Occipital lobe (tissue), 2 donors: Measurements from ENCODE around the gene RHBDD1. TPM values are rescaled to one million over a fixed set of nuclear protein-coding genes. Genes with fewer than 3 reads are reported as not detected.

ENCODE experiments used
- DNase-seq: peaks from one replicate; lab custom pipeline; 2025; lab: John Stamatoyannopoulos, UW
- total RNA-seq: library from RNA; depleted of rRNA; stranded (reverse); fragments of >200 nt; gene quantifications from one replicate; pipeline ENCODE4 v1.2.3, GENCODE V29; 2014

Gene RHBDD1
- total RNA-seq, 1 donor from 2014 or later = 89.4 TPM

DNA sequence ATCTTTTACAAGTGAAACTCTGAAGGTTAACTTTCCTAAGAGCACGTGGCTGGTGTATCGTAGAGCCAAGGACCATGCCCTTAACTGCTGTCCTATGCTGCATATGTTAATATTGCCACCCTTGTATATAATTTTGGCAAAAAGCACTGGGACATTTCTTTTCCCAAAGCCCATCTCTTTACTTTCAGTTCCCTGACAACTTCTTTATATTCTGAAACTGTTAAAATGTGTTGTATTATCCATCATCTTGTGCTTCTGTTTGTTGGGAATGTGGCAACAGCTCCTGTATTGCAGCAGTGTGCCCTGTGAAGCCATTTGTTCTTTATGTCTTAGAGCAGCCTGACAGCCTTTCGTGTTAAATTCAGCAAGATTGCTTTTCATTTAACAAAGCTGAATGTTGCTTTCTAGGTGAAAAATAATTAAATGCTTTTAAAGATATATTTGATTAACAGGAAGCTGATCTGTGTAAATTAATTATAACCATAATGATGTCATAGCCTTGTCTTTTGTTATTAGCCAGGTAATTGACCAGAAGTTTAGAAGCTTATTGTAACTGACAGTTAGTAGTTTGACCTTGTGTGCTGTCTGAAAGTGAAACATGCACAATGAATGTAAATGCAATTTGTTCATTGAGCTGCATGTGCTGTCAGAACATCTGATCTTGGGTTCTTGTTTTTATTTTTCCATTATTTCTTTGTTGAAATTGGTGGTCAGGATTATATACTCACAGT is 9.7 kb downstream of the RHBDD1 start:
- DNase-seq = no peak

DNA sequence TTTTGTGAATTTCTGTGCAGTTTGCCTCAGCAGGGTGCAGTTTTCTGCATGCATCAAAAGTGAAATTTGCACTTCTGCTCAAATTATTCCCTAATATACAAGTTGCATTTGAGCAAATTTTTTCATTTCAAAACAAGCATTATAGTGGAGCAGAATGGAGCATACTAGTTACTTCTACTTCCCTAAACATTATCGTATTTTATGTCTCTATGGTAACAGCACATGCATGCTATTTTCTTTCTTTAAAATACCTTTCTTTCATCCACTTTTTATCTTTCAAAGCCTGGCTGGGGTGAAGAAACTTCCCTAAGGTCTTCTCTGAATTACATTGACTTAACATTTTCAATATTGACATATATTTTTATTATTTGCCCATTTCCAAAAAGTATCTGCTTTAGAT is 11.2 kb downstream of the RHBDD1 start:
- DNase-seq = no peak

DNA sequence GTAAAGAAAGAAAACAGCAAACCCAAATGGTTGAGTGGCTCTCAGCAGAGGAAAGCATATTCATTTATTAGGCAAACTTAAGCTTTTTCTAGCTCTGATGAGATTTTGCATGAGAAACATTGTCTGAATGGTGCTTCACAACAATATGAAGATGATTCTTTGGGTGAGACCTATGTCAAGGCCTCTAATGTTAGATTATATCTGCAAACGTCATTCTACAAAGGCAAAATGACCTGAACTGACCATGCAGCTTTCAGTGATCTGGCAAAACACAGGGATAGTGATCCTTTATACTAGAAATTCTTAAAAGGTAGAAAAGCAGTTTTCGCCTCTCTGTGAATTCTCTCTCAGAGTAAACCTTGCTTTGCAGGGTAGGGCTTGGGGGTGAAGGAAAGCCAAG is 11.7 kb downstream of the RHBDD1 start:
- no peak for DNase-seq

DNA sequence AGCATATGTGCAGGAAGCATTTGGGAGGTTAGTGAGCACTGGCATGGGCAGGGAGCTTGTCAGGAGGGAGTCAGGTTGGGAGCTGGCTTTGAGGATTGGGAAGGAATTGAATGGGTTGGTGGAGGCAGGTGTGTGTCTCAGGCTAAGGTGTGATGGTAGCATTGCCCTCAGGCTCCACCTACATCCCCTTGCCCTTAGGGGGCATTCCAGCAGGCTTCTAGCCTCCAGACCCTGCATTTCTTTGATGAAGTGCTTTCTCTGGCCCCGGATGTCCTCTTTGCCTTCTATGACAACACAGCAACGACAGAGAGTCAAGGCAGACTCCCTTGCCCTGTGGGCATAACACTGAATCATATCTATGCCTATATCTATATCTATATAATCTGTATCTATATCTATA is 13.5 kb downstream of the RHBDD1 start:
- no peak for DNase-seq

DNA sequence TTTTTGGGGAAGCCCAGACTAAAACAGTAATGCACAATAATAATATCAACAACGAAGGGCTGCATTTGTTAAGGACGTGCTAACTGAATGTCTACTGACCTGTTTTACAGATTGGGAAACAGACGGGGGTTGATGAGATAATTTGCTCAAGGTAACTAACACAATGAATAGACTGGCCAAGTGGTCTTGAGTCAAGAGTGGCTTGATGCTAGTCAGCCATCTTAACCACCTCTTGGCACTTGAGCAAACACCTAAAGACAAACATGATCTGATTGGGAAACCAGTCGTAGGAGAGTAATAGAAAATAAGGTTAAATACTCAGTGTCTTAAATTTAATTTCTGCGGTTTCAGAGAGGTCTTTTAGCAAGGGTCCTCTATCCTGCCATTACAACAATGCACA is 14.2 kb downstream of the RHBDD1 start:
- DNase-seq = no peak

DNA sequence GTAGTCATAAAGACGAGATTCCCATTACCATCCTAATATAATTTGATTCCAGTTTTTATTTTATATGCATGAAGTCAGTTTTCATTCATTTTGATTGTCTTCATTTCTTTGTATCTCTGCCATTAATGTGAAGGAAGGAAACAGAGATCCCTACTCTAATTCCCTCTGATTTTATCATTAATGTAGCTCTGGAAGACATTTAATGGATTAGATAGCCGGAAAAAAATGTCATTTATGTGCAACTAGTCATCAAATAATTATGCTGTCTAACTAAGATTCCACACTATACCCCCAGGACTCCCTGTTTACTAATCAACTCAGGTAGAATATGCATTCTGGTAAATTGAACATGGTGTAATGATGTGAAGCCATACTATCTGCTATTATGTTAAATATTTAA is 19.9 kb downstream of the RHBDD1 start:
- DNase-seq = no peak

DNA sequence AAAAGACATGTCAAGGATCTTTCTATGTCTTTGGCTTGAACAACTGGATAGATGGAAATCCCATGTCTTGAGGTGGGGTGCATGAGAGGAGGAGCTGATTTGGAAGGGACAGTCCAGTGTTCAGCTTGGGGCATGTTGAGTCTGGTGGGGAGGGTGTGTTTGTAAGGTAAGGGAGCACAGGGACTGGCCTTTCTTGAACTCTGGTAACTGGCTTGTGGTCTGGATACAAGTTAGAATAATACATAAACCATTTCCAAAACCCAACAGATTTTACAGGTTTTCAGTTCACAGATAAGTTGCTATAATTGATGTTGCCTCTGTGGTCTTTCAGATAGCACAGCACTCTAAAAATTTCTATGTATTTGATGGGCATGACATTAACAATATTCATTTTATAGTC is 24.2 kb downstream of the RHBDD1 start:
- no peak for DNase-seq

DNA sequence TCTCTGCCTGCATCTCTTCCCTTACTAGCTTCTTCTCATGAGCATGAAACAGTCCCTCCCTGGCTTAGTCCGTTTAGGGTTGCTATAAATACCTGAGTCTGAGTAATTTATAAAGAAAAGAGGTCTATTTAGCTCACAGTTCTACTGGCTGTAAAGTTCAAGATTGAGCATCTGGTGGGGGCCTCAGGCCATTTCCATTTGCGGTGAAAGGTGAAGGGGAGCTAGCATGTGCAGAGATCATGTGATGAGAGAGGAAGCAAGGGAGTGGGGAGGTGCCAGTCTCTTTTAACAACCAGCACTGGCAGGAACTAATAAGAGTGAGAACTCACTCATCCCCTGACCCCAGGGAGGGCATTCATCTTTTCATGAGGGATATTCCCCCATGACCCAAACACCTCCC is 26.8 kb downstream of the RHBDD1 start:
- DNase-seq = no peak

DNA sequence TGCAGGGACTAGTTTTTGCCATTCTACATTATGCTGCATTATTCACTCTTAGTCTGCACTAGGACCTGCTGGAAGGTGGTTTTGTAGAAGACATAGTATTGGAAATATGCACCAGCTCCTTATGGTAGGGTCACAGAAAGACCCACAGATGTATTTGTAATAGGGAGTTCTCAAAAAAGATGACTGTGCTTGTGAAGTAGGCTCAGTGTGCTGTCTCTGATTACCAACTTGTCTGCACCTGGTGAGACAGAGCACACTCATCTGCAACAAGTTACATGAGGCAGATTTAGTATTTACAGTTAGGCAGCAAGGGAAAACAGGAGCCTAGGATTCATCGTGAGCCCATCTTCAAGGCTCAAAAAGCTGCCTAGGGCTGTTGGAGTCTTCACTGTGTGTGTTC is 29.4 kb downstream of the RHBDD1 start:
- no peak for DNase-seq

DNA sequence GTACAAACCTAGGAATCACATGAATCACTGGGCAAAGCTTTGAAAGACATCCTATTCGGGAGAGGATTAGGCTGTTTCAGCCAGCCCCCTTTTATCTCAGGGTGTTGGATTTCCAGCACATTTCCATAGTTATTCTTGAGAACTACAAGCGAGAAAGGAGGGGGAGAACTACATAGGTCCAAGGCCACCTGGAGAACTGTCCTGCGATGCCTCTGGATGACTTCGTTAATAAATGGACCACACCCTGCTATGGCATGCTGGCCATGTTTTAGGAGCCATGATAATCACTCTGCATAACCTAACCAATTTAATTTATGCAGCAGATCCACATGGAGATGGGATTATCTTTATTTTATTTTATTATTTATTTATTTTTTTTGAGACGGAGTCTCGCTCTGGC is 29.9 kb downstream of the RHBDD1 start:
- DNase-seq = no peak

DNA sequence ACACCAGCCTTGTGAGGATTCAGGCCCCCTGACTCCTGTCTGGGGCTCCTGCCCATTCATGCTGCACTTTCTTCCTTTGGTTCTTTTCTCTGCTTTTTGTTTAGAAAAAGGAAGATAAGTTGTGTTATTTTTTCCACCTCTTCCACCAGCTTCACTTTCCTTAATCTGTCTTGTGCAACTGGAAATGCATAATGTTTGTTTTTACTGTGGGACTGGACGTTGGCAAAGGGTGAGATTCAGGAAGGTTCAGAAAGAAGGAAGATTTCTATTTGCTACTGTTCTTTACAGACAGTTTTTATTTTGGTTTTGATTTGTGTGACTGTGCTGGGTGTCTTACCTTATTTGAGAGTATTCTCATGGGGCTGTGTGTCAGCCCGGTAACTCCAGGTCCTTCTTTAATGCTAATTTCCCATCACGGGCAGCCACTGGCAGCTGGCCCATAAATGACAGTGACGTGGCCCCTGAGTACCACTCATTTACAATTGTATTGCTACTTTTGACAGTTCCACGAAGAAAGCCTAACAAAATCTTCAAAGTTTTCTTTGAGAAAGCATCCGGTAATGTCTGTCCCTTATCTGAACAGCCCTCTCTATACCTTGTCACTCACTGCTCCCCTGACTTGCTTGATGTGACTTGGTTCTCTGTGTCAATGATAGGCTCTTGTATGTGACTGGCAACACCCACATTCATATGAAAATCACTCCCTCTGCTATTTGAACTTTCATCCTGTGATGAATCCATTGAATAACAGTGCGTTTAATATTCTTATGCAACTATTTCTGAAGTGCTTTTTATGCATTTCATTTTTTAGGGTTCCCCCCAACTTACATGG is 32.7 kb downstream of the RHBDD1 start:
- DNase-seq = no peak

DNA sequence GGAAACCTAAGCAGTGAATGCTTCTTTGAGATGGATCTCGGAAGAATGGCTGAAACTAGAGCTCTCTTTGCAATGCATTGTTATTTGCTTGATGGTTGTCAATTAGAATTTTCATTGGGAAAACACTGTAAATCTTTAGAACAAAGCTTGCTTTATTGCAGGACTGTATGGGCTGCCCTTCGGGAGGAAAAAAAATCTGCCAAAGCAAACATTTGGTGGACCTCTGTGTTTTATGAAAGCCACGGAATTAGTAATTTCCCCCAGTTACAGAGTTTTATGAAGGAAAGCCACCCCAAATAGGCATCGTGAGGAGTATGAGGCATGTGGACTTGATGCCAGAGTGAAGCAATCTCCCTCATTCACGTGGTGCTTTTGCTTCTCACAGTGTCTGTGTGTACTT is 33.5 kb downstream of the RHBDD1 start:
- no peak for DNase-seq

DNA sequence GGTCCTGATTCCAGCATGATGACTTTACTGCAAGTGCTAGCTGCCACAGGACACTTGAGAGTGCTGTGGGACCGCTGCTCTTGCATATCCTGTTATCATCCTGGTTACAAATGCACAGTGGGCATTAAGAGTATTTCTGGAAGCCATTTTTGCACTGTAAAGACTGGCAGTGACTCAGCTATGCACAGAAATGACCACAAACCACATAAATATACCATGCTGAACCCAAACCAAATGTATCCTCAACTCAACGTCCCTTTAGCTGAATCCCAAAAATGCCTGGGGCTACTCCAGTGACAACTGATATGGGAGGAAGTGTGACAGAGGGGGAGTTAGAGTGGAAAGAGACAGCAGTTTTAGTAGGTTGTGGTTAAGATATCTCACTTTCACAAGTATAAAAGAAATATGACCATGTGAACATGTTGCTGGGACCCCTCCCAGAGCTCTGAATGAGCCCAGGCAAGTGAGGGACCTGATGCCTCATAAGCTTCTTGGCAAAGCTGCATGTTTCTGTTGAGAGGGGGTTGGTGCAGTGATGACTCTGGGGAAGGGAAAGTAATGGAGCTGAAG is 37.3 kb downstream of the RHBDD1 start:
- no peak for DNase-seq

DNA sequence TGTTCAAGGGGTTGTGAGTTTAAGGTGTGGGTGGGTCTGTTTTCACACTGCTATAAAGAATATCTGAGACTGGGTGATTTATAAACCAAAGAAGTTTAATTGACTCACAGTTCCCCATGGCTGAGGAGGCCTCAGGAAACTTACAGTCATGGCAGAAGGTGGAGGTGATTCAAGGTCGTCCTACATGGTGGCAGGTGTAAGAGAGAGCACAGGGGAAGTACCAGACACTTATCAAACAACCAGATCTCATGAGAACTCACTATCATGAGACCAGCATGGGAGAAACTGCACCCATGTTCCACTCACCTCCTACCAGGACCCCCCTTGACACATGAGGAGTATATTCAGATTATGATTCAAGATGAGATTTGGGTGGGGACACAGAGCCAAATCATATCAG is 38.0 kb downstream of the RHBDD1 start:
- DNase-seq = no peak

DNA sequence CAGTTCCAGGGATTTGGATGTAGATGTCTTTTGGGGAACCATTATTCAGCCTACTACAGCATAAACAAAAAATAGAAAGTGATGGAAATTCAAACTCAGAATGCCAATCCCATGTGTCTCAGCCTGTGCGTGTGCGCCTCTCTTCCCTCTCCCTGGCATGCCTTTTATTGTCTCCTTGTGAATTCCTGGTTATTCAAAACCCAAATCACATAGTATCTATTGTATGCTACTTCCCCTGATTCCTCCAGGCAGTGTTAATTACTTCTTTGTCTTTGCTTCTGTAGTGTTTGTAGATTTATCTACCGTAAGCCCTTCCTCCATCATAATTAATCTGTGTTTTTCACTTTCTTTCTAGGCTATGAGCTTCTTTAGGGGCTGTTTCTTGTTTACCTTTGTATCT is 38.9 kb downstream of the RHBDD1 start:
- DNase-seq = no peak

DNA sequence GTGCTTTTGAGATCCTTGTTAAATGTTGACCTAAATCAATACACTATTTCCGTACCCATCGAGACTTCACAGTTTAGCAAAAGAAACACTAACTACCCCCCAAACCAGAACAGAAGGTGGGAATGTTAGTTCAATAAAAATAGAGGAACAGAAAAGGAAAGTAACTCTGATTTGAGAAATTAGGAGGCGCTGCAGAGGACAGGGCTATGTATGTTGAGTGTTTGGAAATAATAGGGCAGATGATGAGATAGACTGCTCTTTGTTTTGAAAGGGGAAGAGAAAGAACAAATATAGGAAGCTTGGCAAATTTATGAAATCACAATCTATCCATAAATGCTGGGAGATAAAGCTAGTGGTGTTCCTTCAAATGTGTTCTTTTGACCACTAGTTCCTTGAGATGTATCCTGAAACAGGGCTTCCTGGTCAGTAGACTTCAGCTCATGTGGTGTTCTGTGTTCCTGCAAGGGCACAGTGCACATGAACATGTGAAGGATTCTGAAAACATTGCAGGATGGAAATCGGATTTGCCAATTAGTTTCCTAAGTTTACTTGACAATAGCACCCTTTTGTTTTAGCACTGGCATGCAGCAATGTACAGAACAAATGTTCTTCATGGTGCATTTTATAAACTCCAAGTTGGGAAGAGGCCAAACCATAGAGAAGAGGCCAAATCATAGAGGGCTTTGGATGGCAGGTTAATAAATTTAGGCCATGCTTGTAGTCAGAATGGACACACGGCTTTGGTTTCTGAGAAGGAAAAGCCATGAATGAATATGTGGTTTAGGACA is 39.8 kb downstream of the RHBDD1 start:
- DNase-seq = no peak

DNA sequence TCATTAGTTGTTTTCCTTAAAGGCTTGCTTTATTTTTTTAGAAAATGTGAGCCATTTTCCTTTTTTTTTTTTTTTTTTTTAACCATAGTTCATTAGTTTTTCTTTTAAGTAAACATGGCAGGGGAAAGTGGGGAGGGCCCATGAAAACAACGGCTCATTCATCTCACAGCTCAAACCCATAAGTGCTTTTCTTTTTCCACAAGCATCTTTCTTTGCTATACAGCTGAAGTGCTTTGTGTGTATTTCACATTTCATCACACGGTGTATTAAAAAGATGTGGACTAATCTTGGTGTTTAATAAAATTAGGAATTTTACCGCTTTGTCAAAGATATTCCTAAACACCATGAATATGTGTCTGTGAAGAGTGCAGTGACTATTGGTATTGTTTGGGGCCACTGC is 41.6 kb downstream of the RHBDD1 start:
- no peak for DNase-seq

DNA sequence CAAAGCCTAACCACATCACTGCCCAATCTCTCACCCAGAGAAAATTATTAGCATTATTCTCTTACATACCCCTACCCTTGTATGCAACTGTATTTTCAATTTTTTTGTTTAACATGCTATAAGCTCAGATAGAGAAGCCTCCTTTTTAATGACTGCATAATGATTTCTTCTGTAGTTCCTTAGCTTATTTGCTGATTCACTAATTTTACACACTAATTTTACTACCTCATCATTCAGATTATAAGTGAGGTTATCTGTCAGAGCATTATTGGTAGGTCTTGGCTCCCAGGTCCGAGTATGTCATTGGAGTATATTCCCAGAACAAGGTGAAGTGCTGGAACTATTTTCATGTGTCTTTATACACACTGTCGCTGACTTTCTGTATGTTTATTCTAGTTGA is 45.4 kb downstream of the RHBDD1 start:
- no peak for DNase-seq

DNA sequence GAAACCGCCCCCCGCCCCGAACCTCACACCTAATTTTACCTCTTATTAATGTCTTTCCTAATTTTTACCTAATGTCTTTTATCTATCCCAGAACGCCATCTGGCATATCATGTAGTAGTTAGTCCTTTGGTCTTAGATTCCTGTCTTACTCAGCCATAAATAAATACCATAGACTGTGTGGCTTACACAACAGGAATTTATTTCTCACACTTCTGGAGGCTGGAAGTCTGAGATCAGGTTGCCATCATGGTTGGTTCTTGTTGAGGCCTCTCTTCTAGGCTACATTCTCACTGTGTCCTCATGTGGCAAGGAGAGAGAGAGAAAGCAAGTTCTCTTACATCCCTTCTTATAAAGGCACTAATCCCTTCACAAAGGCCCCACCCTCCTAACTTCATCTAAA is 46.8 kb downstream of the RHBDD1 start:
- no peak for DNase-seq

DNA sequence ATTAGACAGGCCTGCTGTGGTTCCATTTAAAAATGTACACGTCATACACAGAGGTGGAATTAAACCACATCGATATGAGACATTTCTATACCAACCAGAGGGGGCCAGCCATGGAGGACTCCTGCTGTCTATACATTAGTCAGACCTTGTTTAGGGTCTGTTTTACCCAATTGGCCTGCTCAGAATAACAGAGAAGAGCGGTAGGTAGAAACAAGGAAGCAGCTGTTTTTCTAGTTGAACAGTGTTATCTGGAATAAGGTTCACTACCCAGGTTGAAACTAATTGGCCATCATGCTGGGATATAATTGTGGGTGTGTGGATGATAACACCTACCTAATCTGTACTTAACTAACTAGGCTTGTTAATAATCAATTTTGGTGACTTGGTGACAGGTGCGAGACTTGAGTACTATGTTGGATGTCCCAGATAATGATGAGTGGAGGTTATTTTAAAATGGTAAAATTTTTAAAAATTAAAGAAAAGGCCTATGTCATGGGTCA is 47.5 kb downstream of the RHBDD1 start:
- no peak for DNase-seq

DNA sequence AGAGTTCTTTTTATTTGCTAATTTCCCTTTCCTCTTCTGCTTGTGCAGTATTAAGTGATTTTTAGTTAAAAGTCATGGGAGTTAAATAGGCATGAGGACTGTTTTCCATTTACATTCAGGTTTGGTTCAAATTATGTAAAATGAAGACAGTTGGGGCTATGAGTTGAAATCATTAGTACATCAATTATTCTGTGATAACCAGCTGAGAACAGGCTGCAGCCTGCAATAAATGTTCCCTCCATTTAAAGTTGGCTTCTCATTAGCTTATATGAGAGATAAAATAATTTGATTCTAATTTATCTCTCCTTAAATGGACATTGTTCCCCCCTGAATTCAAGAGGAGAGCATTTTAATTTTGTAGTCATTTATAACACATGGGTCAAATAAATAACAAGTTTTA is 48.3 kb downstream of the RHBDD1 start:
- DNase-seq = no peak
